ENCODE measurements around the gene BARX2. TPM values are rescaled to one million over a fixed set of nuclear protein-coding genes. Genes with fewer than 3 reads are reported as not detected.

The BARX2 gene
- total RNA-seq, 2 experiments from 2014 or later = not detected

DNA sequence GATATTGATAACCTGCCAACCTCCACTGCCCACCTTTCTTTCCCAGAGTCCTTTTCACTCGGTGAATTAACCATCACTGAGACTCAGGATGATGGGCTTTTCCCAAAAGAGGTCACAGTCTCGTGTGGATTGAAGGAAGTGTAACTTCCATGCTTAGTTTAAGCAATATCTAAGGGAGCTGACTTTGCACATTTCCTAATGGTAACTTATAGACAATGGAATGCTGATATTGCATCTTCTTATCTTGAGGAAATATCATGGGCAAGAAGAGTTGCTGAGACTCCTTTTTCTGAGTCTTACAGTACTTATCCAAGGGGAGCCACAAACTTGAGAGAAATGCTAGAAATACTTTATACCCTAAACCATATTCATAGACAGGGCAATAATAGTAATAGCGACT, 8.8 kb downstream of the BARX2 start:
- TF ChIP-seq CTCF (IDR thresholded peaks at IDR 0.05) = no peak
- POLR2A ChIA-PET = no interaction called here
- H3K4me1 Mint-ChIP-seq (ENCODE audit: low read depth) = no peaks in the 10 kb centered on the region
- no peaks in the 10 kb centered on the region for H3K9me3 Mint-ChIP-seq
- no peaks in the 10 kb centered on the region for H3K36me3 Mint-ChIP-seq (ENCODE audit: low read depth)
- DNase-seq (no peak), ATAC-seq (no peak)
- peaks cover 22% of the 10 kb centered on the region for H3K27me3 Mint-ChIP-seq
- CTCF ChIA-PET = no interaction called here
- no peak overlapping the region for H3K4me3 Mint-ChIP-seq
- no peak overlapping the region for H3K27ac Mint-ChIP-seq
- intact Hi-C loops (cut with micrococcal nuclease) = no loop called here

- CTCF ChIA-PET = no interaction called here
- POLR2A ChIA-PET = no interaction called here
- Mint-ChIP-seq H3K36me3 (ENCODE audit: low read depth) (no peaks in the 10 kb centered on the region), H3K4me1 (ENCODE audit: low read depth) (no peaks in the 10 kb centered on the region), H3K9me3 (no peaks in the 10 kb centered on the region), H3K27ac (no peak overlapping the region), H3K27me3 (peaks cover 20% of the 10 kb centered on the region), H3K4me3 (no peak overlapping the region)
- intact Hi-C loops (cut with micrococcal nuclease) = no loop called here
- ATAC-seq (no peak), DNase-seq (no peak)
- no peak for TF ChIP-seq CTCF (IDR thresholded peaks at IDR 0.05)
Observed at GRCh38 chr11:129385801-129386200, 10.2 kb downstream of the BARX2 start.

DNA sequence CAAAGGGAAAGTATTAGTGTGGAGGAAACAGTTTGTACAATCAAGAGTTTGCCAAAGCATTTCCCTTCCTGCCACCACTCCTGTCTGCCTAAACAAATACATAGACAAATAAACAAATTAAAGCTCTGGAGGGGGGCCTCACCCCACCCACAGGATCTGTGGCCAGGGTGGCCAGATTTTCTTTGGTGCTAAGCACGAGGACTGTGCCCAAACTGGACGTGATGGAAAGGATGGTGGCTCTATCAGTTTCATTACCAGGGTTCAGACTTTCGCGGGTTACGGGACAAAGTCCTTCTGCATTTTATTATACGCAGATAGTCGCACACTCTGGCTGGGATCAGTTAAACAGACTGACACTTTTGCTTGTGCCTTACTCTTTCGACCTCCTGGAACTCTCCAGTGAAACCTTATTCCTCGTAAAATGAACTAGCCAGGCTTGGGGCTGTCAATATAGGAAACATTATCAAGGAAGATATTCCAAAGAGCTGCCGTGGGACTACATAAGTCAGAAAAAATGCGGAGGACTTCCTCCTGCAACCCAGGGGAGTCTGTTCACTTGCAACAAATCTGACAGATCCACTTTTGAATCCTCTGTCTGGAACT, 11.2 kb downstream of the BARX2 start:
- Mint-ChIP-seq H3K27ac (no peak overlapping the region), H3K9me3 (no peaks in the 10 kb centered on the region), H3K4me3 (no peak overlapping the region), H3K36me3 (ENCODE audit: low read depth) (no peaks in the 10 kb centered on the region), H3K27me3 (peaks cover 18% of the 10 kb centered on the region), H3K4me1 (ENCODE audit: low read depth) (no peaks in the 10 kb centered on the region)
- CTCF ChIA-PET = no interaction called here
- no peak for TF ChIP-seq CTCF (IDR thresholded peaks at IDR 0.05)
- intact Hi-C loops (cut with micrococcal nuclease) = no loop called here
- DNase-seq (no peak), ATAC-seq (no peak)
- POLR2A ChIA-PET = no interaction called here

DNA sequence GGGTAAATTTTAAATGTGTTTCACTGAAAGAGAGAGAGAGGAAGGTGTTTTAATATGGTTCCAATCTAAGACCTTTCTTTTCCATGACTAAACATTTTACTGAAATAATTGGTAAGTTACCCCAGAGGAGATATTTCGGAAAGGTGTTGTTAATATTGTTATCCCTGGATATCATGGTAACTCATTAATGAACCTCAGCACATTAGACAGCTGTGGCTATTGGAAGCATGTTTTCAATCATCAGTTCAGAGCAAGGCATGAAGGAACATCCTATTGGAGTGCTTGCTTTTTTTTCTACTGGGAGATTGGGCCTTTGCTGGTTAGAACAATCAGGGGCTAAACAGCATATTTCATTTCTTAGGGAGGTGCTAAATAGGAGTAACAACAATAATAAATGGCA, 11.8 kb downstream of the BARX2 start:
- no peak for ATAC-seq
- H3K4me3 Mint-ChIP-seq = no peak overlapping the region
- CTCF ChIA-PET = no interaction called here

DNA sequence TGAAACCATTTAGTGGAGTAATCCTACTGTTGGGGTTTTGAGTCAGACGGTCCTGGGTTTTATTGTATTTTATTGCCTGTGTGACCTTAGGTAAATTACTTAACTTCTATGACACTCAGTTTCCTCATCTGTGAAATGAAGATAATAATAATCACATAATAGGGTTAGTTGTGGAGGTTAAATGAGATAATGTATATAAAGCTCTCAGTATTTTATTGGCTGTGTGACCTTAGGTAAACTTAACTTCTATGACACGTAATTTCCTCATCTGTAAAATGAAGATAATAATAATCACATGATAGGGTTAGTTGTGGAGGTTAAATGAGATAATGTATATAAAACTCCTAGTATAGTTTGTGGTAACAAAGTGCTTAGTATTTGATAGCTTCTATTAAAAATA, 13.2 kb downstream of the BARX2 start:
- TF ChIP-seq CTCF (IDR thresholded peaks at IDR 0.05) = no peak
- ATAC-seq (no peak), DNase-seq (no peak)
- intact Hi-C loops (cut with micrococcal nuclease) = no loop called here
- Mint-ChIP-seq H3K9me3 (no peaks in the 10 kb centered on the region), H3K27me3 (peaks cover 12% of the 10 kb centered on the region), H3K4me1 (ENCODE audit: low read depth) (no peaks in the 10 kb centered on the region), H3K27ac (no peak overlapping the region), H3K4me3 (no peak overlapping the region), H3K36me3 (ENCODE audit: low read depth) (no peaks in the 10 kb centered on the region)
- CTCF ChIA-PET = interaction anchor here (1.1 kb wide), 1 partner anchor 24 kb away, joined by 4 read pairs; no protein-coding TSS in a partner anchor
- POLR2A ChIA-PET = no interaction called here

More for the DNA sequence above, 11.8 kb downstream of the BARX2 start:
- no peak for DNase-seq
- Mint-ChIP-seq H3K4me1 (ENCODE audit: low read depth) (no peaks in the 10 kb centered on the region), H3K27me3 (peaks cover 17% of the 10 kb centered on the region), H3K36me3 (ENCODE audit: low read depth) (no peaks in the 10 kb centered on the region), H3K9me3 (no peaks in the 10 kb centered on the region), H3K27ac (no peak overlapping the region)
- intact Hi-C loops (cut with micrococcal nuclease) = no loop called here
- TF ChIP-seq CTCF (IDR thresholded peaks at IDR 0.05) = no peak
- POLR2A ChIA-PET = no interaction called here
